GM19468 (cell line): ENCODE measurements around the gene THOC2.
A peak's percentile ranks its signal among the peaks of the same experiment; 100 is the strongest.
"Not testable (repeated sequence)": the region's sequence is repeated elsewhere in the genome, so short reads cannot be mapped to it uniquely, and the experiment has no call there.

Experiments
- ATAC-seq: cut with Tn5 transposase; IDR thresholded peaks from one replicate; pipeline ENCODE4 v1.9.1; 2021; ENCODE audit warnings: mild to moderate bottlenecking, moderate library complexity, moderate number of reproducible peaks; ENCODE audit not compliant: unreplicated experiment; ENCODE audit errors: extremely low read depth

THOC2 gene

DNA sequence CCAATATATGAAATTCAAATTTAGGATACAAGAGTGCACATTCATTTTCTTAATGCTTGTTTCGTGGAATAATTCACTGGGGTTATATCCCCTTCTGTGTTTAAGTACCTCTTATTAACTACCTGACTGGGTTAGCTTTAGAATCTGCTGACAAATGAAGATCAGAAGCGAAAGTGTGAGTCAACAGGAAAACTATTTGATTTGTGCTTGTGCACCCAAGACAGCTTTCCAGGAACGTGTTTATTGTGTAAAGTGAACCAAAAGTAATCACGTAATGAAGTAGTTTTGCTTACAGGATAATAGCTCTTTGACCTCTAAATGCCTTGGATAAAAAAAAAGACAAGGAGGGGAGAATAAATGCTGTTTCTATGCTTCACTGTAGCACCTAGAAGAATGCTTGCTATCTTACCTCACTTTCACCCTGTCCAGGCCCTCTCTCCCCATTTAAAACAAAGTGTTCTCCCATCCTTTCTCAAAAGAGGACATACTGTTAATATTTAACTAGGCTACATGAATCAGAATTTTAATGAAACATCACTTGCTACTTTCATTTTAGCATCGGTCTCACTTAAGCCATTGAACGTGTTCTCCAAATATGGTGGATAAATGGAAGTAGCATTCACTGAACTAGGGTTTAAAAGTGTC, 141.9 kb downstream of the THOC2 start:
- peak; percentile 36 for ATAC-seq

DNA sequence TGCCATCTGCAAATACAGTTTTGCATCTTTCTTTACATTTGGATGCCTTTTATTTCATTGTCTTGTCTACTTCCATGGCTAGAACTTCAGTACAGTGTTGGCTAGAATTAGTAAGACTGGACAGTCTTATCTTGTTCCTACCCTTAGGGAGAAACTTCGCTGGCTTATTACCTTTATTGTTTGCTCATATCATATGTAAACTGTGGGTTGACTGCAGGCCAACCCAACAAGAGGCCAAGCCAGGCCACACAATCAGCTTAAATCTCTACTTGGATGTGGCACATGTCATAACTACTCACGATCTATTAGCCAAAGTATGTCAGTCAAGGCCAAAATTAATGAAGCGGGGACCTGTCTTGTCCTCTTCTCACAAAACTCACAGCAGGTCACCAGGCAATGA, 144.1 kb downstream of the THOC2 start:
- ATAC-seq = no peak

- no peak for ATAC-seq
Observed at GRCh38 chrX:123581586-123581985, 151.3 kb downstream of the THOC2 start.

- ATAC-seq = no peak
Observed at GRCh38 chrX:123580792-123581191, 152.1 kb downstream of the THOC2 start.

DNA sequence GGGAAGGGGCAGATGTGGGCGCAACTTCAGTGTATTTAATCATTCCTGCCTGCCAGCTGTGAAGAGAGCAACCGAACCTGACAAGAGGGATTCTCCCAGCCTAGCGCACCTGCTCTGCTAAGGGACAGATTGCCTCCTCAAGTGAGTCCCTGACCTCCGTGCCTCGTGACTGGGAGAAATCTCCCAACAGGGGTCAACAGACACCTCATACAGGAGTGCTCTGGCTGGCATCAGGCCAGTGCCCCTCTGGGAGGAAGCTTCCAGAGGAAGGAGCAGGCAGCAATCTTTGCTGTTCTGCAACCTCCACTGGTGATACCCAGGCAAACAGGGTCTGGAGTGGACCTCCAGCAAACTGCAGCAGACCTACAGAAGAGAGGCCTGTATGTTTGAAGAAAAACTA, 158.8 kb downstream of the THOC2 start:
- ATAC-seq = not testable (repeated sequence)

DNA sequence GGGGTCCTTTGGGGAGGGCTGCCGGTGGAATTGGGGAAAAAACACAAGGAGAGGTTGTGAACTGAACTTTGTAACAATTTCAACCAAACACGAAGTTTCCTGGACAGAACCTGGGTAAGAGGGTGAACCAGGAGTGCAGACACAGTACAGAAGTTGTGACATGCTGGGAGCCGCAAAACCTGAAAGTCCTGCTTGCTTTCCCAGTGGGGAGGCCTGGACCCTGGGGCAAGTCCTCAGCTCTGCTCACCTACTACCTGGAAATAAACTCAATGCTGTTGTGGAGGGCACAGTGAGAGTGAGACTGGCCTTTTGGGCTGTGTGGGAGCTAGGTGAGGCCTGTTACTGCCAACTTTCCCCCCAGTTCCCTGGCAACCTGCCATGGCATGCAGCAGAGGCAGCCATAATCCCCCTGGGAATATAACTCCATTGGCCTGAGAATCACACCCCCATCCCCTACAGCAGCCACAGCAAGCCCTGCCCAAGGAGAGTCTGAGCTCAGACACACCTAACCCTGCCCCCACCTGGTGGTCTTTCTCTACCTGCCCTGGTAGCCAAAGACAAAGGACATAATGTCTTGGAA, 162.8 kb downstream of the THOC2 start:
- ATAC-seq = no peak

GRCh38 chrX:123563167-123563566, 169.7 kb downstream of the THOC2 start:
- ATAC-seq = no peak

DNA sequence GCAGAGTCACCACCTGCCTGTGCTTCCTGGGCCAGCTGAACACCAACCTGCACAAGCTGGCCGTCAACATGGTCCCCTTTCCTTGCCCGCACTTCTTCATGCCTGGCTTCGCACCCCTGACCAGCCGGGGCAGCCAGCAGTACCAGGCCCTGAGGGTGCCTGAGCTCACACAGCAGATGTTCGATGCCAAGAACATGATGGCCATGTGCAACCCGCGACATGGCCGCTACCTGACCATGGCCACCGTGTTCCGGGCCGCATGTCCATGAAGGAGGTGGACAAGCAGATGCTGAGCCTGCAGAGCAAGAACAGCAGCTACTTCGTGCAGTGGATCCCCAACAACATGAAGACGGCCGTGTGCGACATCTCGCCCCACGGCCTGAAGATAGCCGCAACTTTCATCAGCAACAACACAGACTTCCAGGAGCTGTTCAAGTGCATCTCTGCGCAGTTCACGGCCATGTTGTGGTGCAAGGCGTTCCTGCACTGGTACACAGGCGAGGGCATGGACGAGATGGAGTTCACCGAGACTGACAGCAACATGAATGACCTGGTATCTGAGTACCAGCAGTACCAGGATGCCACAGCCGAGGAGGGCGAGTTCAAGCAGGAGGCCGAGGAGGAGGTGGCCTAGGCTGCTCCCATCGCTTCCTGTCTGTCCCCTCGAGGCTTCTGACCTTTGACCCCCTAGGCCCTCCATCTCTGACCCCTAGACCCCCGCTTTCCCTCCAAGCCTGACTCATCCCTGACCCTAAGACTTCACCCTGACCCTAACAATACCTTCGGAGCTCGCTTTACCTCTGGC, 170.3 kb downstream of the THOC2 start:
- no peak for ATAC-seq

- ATAC-seq = no peak
Observed at GRCh38 chrX:123561439-123562215, 171.2 kb downstream of the THOC2 start.

- no peak for ATAC-seq
Observed at GRCh38 chrX:123550829-123551228, 182.0 kb downstream of the THOC2 start.
